OCI-LY1 (cell line): ENCODE data around the gene SLC6A8.

ENCODE experiments used
- EZH2 ChIP-seq: fragments of 200-600 bp; sonication (generic), shearing (Covaris generic); IDR thresholded peaks from 2 replicates; pipeline ENCODE4 v1.8.0; 2017; ENCODE audit warnings: borderline replicate concordance, mixed run types, mild to moderate bottlenecking, antibody characterized with exemption, low read length, moderate library complexity, mixed read lengths
- TF ChIP-seq, protein P1 (sequence below): fragments of 200-600 bp; sonication (generic), shearing (Covaris generic); IDR thresholded peaks from 2 replicates; pipeline ENCODE4 v1.5.1; 2017; ENCODE audit warnings: mild to moderate bottlenecking, antibody characterized with exemption, low read length, moderate library complexity, mixed read lengths

DNA sequence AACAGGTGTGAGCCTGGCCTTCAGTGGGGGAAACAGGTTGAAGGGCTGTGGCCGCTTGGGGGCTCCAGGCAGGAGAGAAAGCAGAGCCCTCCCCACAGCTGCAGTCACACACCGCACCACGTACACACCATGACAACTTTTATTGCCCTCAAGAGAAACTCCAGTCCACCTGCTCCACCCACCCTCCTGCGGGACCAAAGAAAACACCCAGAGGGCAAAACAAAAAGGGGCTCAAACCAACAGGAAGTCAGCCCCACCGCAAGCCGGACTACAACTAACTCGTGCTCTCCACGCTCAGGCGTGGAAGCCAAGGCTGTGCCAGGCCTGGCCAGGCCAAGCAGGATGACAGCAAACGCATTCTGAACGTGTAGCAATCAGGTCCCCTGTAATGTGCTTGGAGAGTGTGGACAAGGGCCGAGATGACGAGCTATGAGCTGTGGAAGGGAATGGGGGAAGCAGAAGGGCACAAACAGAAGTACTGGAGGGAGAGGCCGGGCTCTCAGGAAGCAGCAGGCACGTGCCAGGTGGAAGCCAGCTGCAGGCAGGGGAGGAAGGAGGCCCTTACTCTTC lies 12.7 kb downstream of the SLC6A8 start:
- TF ChIP-seq EZH2, result no peak
- TF ChIP-seq, protein P1, sequence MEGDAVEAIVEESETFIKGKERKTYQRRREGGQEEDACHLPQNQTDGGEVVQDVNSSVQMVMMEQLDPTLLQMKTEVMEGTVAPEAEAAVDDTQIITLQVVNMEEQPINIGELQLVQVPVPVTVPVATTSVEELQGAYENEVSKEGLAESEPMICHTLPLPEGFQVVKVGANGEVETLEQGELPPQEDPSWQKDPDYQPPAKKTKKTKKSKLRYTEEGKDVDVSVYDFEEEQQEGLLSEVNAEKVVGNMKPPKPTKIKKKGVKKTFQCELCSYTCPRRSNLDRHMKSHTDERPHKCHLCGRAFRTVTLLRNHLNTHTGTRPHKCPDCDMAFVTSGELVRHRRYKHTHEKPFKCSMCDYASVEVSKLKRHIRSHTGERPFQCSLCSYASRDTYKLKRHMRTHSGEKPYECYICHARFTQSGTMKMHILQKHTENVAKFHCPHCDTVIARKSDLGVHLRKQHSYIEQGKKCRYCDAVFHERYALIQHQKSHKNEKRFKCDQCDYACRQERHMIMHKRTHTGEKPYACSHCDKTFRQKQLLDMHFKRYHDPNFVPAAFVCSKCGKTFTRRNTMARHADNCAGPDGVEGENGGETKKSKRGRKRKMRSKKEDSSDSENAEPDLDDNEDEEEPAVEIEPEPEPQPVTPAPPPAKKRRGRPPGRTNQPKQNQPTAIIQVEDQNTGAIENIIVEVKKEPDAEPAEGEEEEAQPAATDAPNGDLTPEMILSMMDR, result no peak
